ENCODE measurements around the gene SORCS1. TPM values are rescaled to one million over a fixed set of nuclear protein-coding genes. Genes with fewer than 3 reads are reported as not detected.

Gene SORCS1
- total and polyA plus RNA-seq, 2 donors (not counting 1 experiment from before 2014, with no cell fraction given) = not detected

DNA sequence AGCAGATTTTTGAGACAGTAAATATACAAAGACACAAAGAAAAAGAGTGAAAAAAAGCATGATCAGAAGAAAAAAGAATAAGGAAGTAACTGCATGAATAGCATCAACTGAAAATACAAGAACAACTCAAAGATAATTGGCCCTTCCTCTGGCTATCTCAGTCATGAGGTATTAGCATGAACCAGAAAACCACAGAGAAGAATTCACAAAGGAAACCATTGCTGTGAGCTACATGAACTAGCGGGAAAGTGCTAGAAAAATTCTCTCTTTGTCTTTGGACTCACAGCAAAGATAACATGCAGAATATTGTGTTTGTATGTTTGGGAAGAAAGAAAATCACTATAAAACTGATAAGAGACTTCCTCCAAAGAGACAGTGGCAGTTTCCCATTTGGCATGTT, 82.9 kb downstream of the SORCS1 start:
- ATAC-seq (ENCODE audit: low read depth) (no peak), DNase-seq (no peak)
- Histone ChIP-seq H3K36me3 (replicated peaks in 1 of 2; ENCODE audit: control extremely low read depth in 1 of 2, control insufficient read depth in 1 of 2, extremely low read depth in 1 of 2, insufficient read depth in 2 of 2, low read length in 1 of 2) (no peaks in the 10 kb centered on the region), H3K9me3 (ENCODE audit: control extremely low read depth in 1 of 3, control insufficient read depth in 2 of 3, insufficient read depth in 1 of 3, low read length in 2 of 3) (no peaks in the 10 kb centered on the region), H3K79me2 (ENCODE audit: control insufficient read depth, insufficient read depth, low read length) (no peaks in the 10 kb centered on the region), H3K9ac (ENCODE audit: low read length) (no peak overlapping the region), H3K27ac (ENCODE audit: low read length in 2 of 2) (no peak overlapping the region), H3K4me1 (ENCODE audit: control insufficient read depth in 2 of 2, insufficient read depth in 2 of 2, low read length in 2 of 2) (no peaks in the 10 kb centered on the region), H3K4me2 (replicated peaks; ENCODE audit: low read depth, low read length, poor library complexity, severe bottlenecking) (no peak overlapping the region), H3K4me3 (ENCODE audit: control extremely low read depth in 1 of 5, extremely low read depth in 1 of 5, insufficient read depth in 1 of 5, low read depth in 2 of 5, low read length in 4 of 5) (no peak overlapping the region), H2AFZ (ENCODE audit: insufficient read depth, low read depth, low read length, poor library complexity, severe bottlenecking) (no peak overlapping the region), H3K27me3 (replicated peaks in 1 of 4; ENCODE audit: control extremely low read depth in 1 of 4, control insufficient read depth in 3 of 4, insufficient read depth in 4 of 4, low read length in 3 of 4) (no peaks in the 10 kb centered on the region), H4K20me1 (ENCODE audit: control insufficient read depth, insufficient read depth, low read length, poor library complexity, severe bottlenecking) (no peaks in the 10 kb centered on the region)
- H3K4me3 Mint-ChIP-seq = no peak overlapping the region
- TF ChIP-seq, protein P1, sequence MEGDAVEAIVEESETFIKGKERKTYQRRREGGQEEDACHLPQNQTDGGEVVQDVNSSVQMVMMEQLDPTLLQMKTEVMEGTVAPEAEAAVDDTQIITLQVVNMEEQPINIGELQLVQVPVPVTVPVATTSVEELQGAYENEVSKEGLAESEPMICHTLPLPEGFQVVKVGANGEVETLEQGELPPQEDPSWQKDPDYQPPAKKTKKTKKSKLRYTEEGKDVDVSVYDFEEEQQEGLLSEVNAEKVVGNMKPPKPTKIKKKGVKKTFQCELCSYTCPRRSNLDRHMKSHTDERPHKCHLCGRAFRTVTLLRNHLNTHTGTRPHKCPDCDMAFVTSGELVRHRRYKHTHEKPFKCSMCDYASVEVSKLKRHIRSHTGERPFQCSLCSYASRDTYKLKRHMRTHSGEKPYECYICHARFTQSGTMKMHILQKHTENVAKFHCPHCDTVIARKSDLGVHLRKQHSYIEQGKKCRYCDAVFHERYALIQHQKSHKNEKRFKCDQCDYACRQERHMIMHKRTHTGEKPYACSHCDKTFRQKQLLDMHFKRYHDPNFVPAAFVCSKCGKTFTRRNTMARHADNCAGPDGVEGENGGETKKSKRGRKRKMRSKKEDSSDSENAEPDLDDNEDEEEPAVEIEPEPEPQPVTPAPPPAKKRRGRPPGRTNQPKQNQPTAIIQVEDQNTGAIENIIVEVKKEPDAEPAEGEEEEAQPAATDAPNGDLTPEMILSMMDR (IDR thresholded peaks at IDR 0.05) = no peak
- TF ChIP-seq EZH2 (IDR thresholded peaks at IDR 0.05; ENCODE audit: borderline replicate concordance, insufficient read depth, low read depth, low read length, poor library complexity, severe bottlenecking) = no peak
- ChIA-PET CTCF (no interaction called here), POLR2A (no interaction called here)
- no peaks in the 10 kb centered on the region for H3K9me3 Mint-ChIP-seq (ENCODE audit: insufficient read depth)
- H3K27ac Mint-ChIP-seq = no peak overlapping the region
- WGBS (ENCODE audit: insufficient coverage) = no CpG with 5 or more reads among the region's 1 CpG
- no peaks in the 10 kb centered on the region for H3K27me3 Mint-ChIP-seq
- intact Hi-C loops (cut with micrococcal nuclease) = no loop called here
- no peaks in the 10 kb centered on the region for H3K4me1 Mint-ChIP-seq

DNA sequence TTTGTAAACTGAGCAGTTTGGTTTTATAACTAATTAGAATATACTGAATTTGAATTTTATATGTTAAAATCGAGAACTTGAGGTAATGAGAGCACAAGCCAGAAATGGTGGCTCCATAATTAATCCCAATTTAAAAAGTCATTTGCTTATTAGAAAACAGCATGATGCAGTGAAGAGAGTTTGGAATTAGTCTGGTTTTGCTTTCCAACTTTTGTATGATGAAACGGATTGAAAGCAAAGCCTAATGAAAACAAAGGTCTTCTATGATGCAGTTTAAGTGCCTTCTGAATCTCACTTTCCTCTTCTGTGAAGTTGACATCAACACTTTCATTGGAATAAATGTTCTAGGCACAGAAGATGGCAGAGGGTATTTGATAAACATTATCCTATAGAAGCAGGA, 89.4 kb downstream of the SORCS1 start:
- H3K27ac Mint-ChIP-seq = no peak overlapping the region
- H3K27me3 ChIP-seq (replicated peaks in 1 of 4; ENCODE audit: control extremely low read depth in 1 of 4, control insufficient read depth in 3 of 4, insufficient read depth in 4 of 4, low read length in 3 of 4) = no peaks in the 10 kb centered on the region
- intact Hi-C loops (cut with micrococcal nuclease) = no loop called here
- H3K79me2 ChIP-seq (ENCODE audit: control insufficient read depth, insufficient read depth, low read length) = no peaks in the 10 kb centered on the region
- H3K9me3 Mint-ChIP-seq (ENCODE audit: insufficient read depth) = peaks cover 3% of the 10 kb centered on the region
- no peak overlapping the region for H3K4me3 ChIP-seq (ENCODE audit: control extremely low read depth in 1 of 5, extremely low read depth in 1 of 5, insufficient read depth in 1 of 5, low read depth in 2 of 5, low read length in 4 of 5)
- H3K4me3 Mint-ChIP-seq = no peak overlapping the region
- H3K4me2 ChIP-seq (replicated peaks; ENCODE audit: low read depth, low read length, poor library complexity, severe bottlenecking) = no peak overlapping the region
- H3K4me1 ChIP-seq (ENCODE audit: control insufficient read depth in 2 of 2, insufficient read depth in 2 of 2, low read length in 2 of 2) = no peaks in the 10 kb centered on the region
- no peak overlapping the region for H3K9ac ChIP-seq (ENCODE audit: low read length)
- WGBS (ENCODE audit: insufficient coverage) = no CpG with 5 or more reads among the region's 2 CpGs
- no peaks in the 10 kb centered on the region for H3K4me1 Mint-ChIP-seq
- no peaks in the 10 kb centered on the region for H4K20me1 ChIP-seq (ENCODE audit: control insufficient read depth, insufficient read depth, low read length, poor library complexity, severe bottlenecking)
- TF ChIP-seq, protein P1 (IDR thresholded peaks at IDR 0.05) = no peak
- no peak for TF ChIP-seq EZH2 (IDR thresholded peaks at IDR 0.05; ENCODE audit: borderline replicate concordance, insufficient read depth, low read depth, low read length, poor library complexity, severe bottlenecking)
- POLR2A ChIA-PET = no interaction called here
- CTCF ChIA-PET = no interaction called here
- no peak overlapping the region for H2AFZ ChIP-seq (ENCODE audit: insufficient read depth, low read depth, low read length, poor library complexity, severe bottlenecking)
- H3K27me3 Mint-ChIP-seq = no peaks in the 10 kb centered on the region
- ATAC-seq (ENCODE audit: low read depth) (no peak), DNase-seq (no peak)
- no peak overlapping the region for H3K27ac ChIP-seq (ENCODE audit: low read length in 2 of 2)
- H3K36me3 ChIP-seq (replicated peaks in 1 of 2; ENCODE audit: control extremely low read depth in 1 of 2, control insufficient read depth in 1 of 2, extremely low read depth in 1 of 2, insufficient read depth in 2 of 2, low read length in 1 of 2) = no peaks in the 10 kb centered on the region
- no peaks in the 10 kb centered on the region for H3K9me3 ChIP-seq (ENCODE audit: control extremely low read depth in 1 of 3, control insufficient read depth in 2 of 3, insufficient read depth in 1 of 3, low read length in 2 of 3)
